HL-60 (cell line): ENCODE measurements around the gene NRXN3.

ENCODE experiments used
- CTCF ChIP-seq: IDR thresholded peaks from one replicate; pipeline ENCODE4 v1.5.1; 2011; ENCODE audit warnings: low read length, control low read depth, inconsistent platforms; ENCODE audit not compliant: insufficient read depth
- POLR2AphosphoS5 ChIP-seq: IDR thresholded peaks from 2 replicates; pipeline ENCODE4 v1.6.1; 2012; ENCODE audit warnings: low read depth
- SPI1 ChIP-seq: IDR thresholded peaks from 2 replicates; pipeline ENCODE4 v1.6.1; 2012; ENCODE audit warnings: low read depth, mild to moderate bottlenecking, borderline replicate concordance

GRCh38 chr14:79491161-79491560 is 1321.0 kb downstream of the NRXN3 start:
- TF ChIP-seq POLR2AphosphoS5 (no peak), CTCF (no peak), SPI1 (no peak)
